Measurements from ENCODE around the gene ALG14.
"Not testable (repeated sequence)": the region's sequence is repeated elsewhere in the genome, so short reads cannot be mapped to it uniquely, and the experiment has no call there.

ALG14 gene

GRCh38 chr1:94952539-94952938, 120.2 kb downstream of the ALG14 start:
- no peaks in the 10 kb centered on the region for H3K27me3 Mint-ChIP-seq
- no peaks in the 10 kb centered on the region for H3K9me3 Mint-ChIP-seq
- no peaks in the 10 kb centered on the region for H3K4me1 Mint-ChIP-seq
- no peak overlapping the region for H3K4me3 Mint-ChIP-seq
- H3K27ac Mint-ChIP-seq = no peak overlapping the region
- no peaks in the 10 kb centered on the region for H3K36me3 Mint-ChIP-seq

DNA sequence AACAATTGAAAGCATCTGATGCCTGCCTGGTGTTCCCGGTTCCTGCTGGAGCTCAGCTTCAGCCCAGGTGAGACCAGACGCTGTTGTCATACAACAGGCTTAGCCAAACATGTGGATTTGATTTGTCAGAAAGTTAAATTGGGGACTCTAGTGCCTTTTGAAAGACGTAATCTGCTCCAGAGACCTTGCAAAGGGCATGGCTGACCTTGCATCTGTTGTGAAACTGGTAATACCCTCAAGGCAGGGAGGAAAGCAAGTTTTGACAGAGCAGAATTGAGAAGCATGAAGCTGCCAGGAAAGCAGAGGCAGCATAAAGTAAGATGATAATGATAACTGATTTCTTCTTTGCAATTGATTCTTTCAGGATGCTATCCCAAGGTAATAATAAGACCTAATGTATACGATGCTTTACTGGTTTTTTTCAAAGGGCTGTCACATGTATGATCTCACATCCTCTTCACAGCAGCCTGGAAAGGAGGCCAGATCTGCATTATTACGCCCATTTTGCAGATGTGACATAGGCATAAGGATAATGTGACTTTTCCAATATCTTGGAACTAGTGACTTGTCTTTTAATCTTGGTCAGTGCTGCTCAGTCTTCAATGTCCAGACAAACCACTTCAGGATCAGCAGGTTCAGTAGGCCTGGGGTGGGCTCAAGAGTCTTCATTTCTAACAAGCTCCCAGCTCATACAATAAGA, 121.1 kb downstream of the ALG14 start:
- no peak overlapping the region for H3K4me3 Mint-ChIP-seq
- H3K27ac Mint-ChIP-seq = no peak overlapping the region
- H3K27me3 Mint-ChIP-seq = no peaks in the 10 kb centered on the region
- no peaks in the 10 kb centered on the region for H3K9me3 Mint-ChIP-seq
- H3K4me1 Mint-ChIP-seq = no peaks in the 10 kb centered on the region
- no peaks in the 10 kb centered on the region for H3K36me3 Mint-ChIP-seq

GRCh38 chr1:94951046-94951445, 121.7 kb downstream of the ALG14 start:
- no peak overlapping the region for H3K27ac Mint-ChIP-seq
- no peaks in the 10 kb centered on the region for H3K4me1 Mint-ChIP-seq
- no peaks in the 10 kb centered on the region for H3K27me3 Mint-ChIP-seq
- no peak overlapping the region for H3K4me3 Mint-ChIP-seq
- H3K36me3 Mint-ChIP-seq = no peaks in the 10 kb centered on the region
- no peaks in the 10 kb centered on the region for H3K9me3 Mint-ChIP-seq

- Mint-ChIP-seq H3K27ac (no peak overlapping the region), H3K4me1 (no peaks in the 10 kb centered on the region), H3K9me3 (no peaks in the 10 kb centered on the region), H3K36me3 (no peaks in the 10 kb centered on the region), H3K27me3 (no peaks in the 10 kb centered on the region), H3K4me3 (no peak overlapping the region)
Measured at GRCh38 chr1:94949681-94950661, 122.8 kb downstream of the ALG14 start.

DNA sequence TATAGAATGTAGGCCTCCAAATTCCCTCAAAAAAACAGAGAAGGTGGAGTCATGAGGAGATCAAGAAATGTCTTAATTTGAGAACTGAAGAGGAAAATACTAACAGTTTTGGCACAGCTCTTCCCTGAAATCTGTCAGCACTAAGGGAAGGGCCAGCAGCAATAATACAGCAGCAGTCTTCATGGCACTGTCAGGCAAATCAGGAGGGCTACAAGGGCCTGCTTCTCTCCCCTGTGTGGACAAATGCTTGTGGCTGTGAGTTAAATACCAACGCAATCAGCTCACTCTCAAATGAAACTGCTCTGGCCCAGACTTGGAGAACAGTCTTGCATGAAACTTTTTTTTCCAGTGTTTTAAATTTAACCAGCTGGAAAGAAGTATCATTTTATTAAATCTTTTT, 125.3 kb downstream of the ALG14 start:
- H3K27me3 Mint-ChIP-seq = peaks cover 1% of the 10 kb centered on the region
- H3K36me3 Mint-ChIP-seq = no peaks in the 10 kb centered on the region
- H3K4me3 Mint-ChIP-seq = no peak overlapping the region
- H3K9me3 Mint-ChIP-seq = no peaks in the 10 kb centered on the region
- no peak overlapping the region for H3K27ac Mint-ChIP-seq
- no peaks in the 10 kb centered on the region for H3K4me1 Mint-ChIP-seq

DNA sequence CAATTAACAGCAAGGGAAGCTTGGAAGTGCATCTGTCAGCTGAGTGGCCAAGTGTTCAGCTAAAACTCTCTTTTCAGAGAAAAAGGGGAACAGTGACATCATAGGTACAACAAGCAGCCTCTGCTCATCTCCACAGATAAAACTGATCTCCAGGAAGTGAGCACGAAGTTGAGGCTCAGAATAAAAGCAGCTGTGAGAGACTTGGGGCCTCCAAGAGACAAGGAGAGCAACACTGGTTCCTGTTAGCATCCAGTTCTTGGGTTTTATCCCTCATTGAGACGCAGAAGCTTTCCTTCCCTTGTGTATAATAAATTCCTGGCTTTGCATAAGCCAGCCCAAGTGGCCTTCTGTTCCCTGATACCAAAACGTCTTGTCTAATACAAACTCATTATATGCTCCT, 125.9 kb downstream of the ALG14 start:
- no peak overlapping the region for H3K4me3 Mint-ChIP-seq
- no peak overlapping the region for H3K27ac Mint-ChIP-seq
- H3K27me3 Mint-ChIP-seq = peaks cover 1% of the 10 kb centered on the region
- no peaks in the 10 kb centered on the region for H3K9me3 Mint-ChIP-seq
- no peaks in the 10 kb centered on the region for H3K4me1 Mint-ChIP-seq
- H3K36me3 Mint-ChIP-seq = no peaks in the 10 kb centered on the region

- peaks cover 1% of the 10 kb centered on the region for H3K27me3 Mint-ChIP-seq
- no peaks in the 10 kb centered on the region for H3K36me3 Mint-ChIP-seq
- no peaks in the 10 kb centered on the region for H3K9me3 Mint-ChIP-seq
- no peak overlapping the region for H3K27ac Mint-ChIP-seq
- no peaks in the 10 kb centered on the region for H3K4me1 Mint-ChIP-seq
- H3K4me3 Mint-ChIP-seq = no peak overlapping the region
Measured at GRCh38 chr1:94942171-94943128, 130.3 kb downstream of the ALG14 start.

DNA sequence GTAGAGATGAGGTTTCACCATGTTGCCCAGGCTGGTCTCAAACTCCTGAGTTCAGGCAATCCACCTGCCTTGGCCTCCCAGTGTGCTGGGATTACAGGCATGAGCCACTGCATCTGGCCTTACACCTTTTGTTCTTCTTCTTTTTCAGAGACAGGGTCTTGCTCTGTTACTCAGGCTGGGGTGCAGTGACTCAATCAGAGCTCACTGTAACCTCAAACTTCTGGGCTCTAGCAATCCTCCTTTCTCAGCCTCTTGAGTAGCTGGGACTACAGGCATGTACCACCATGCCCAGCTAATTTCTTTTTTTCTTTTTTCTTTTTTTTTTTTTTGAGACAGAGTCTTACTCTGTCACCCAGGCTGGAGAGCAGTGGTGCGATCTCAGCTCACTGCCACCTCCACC, 131.3 kb downstream of the ALG14 start:
- not testable (repeated sequence) for H3K27ac Mint-ChIP-seq, H3K9me3 Mint-ChIP-seq, H3K4me1 Mint-ChIP-seq, H3K27me3 Mint-ChIP-seq, H3K36me3 Mint-ChIP-seq, H3K4me3 Mint-ChIP-seq

GRCh38 chr1:94940738-94941137, 132.0 kb downstream of the ALG14 start:
- H3K9me3 Mint-ChIP-seq = no peaks in the 10 kb centered on the region
- peaks cover 6% of the 10 kb centered on the region for H3K4me1 Mint-ChIP-seq
- no peak overlapping the region for H3K4me3 Mint-ChIP-seq
- no peaks in the 10 kb centered on the region for H3K36me3 Mint-ChIP-seq
- H3K27me3 Mint-ChIP-seq = peaks cover 1% of the 10 kb centered on the region
- H3K27ac Mint-ChIP-seq = no peak overlapping the region

DNA sequence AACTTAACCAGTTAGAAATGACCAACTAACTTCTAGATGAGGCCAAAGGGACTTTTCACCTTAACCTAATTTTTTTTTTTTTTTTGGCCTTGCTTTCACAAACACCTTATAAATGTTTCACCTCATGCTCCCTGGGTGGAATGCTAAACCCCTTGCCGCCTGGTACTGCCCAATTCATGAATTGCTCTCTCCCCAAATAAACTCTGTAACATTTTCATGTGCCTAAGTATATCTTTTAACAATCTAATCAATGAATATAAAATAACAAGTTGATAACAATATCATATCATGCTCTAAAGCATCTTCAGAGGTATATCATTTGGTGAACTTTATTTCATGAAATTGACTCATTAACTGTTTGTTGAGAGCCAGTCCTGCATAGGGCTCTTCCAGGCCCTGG, 134.9 kb downstream of the ALG14 start:
- H3K27ac Mint-ChIP-seq = no peak overlapping the region
- no peaks in the 10 kb centered on the region for H3K27me3 Mint-ChIP-seq
- no peaks in the 10 kb centered on the region for H3K36me3 Mint-ChIP-seq
- H3K4me1 Mint-ChIP-seq = peaks cover 11% of the 10 kb centered on the region
- no peaks in the 10 kb centered on the region for H3K9me3 Mint-ChIP-seq
- no peak overlapping the region for H3K4me3 Mint-ChIP-seq

- no peaks in the 10 kb centered on the region for H3K36me3 Mint-ChIP-seq
- H3K27ac Mint-ChIP-seq = no peak overlapping the region
- H3K27me3 Mint-ChIP-seq = no peaks in the 10 kb centered on the region
- H3K4me3 Mint-ChIP-seq = no peak overlapping the region
- peaks cover 11% of the 10 kb centered on the region for H3K4me1 Mint-ChIP-seq
- no peaks in the 10 kb centered on the region for H3K9me3 Mint-ChIP-seq
Measured at GRCh38 chr1:94936861-94937620, 135.7 kb downstream of the ALG14 start.

DNA sequence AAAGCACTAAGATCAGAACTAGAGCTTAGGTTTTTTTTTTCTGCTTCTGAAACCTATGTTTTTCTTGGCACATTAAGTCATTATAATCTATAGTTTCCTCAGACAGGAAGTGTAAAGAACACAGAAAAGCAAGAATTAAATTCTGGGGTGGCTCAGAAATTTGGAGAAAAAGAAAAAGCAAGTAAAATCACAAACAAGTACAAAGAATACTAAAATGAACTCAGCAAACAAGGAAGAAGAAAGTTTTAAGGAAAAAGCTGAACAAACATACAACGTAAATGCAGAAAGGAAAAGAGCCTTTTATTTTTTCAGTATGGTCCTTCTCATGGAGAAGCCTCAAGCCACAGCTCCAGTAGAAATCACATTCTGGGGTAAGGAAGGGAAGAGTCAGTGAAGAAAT, 137.3 kb downstream of the ALG14 start:
- no peak overlapping the region for H3K4me3 Mint-ChIP-seq

DNA sequence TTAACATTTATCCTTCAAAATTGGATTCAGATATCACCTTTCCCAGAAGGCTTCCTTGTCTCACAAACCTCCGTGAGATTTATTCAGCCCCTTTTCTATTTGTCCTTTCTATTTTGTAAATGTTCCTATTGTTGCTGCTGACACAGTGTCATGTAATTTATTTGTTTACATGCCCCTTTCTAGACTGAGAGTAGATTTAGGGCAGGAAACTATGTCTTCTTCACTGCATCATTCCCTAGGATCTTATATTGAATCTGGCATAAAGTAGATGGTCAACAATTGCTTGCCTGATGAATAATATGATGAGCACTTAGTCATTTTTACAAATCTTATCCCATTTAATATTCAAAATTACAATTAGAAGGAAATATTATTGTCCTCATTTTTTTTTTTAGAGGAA, 137.7 kb downstream of the ALG14 start:
- no peak overlapping the region for H3K27ac Mint-ChIP-seq
- no peak overlapping the region for H3K4me3 Mint-ChIP-seq
- no peaks in the 10 kb centered on the region for H3K27me3 Mint-ChIP-seq
- H3K4me1 Mint-ChIP-seq = peaks cover 11% of the 10 kb centered on the region
- no peaks in the 10 kb centered on the region for H3K9me3 Mint-ChIP-seq
- no peaks in the 10 kb centered on the region for H3K36me3 Mint-ChIP-seq

More for the DNA sequence above, 137.3 kb downstream of the ALG14 start:
- peaks cover 11% of the 10 kb centered on the region for H3K4me1 Mint-ChIP-seq
- H3K36me3 Mint-ChIP-seq = no peaks in the 10 kb centered on the region
- no peaks in the 10 kb centered on the region for H3K27me3 Mint-ChIP-seq
- H3K9me3 Mint-ChIP-seq = no peaks in the 10 kb centered on the region
- no peak overlapping the region for H3K27ac Mint-ChIP-seq

- Mint-ChIP-seq H3K4me3 (no peak overlapping the region), H3K27ac (no peak overlapping the region), H3K27me3 (no peaks in the 10 kb centered on the region), H3K9me3 (no peaks in the 10 kb centered on the region), H3K36me3 (no peaks in the 10 kb centered on the region), H3K4me1 (peaks cover 11% of the 10 kb centered on the region)
Measured at GRCh38 chr1:94934551-94934950, 138.2 kb downstream of the ALG14 start.
